GM12891 (cell line): ENCODE results near the gene CACNG4.

Experiments used
- DNase-seq: peaks from one replicate; pipeline ENCODE4 v3.0.0; 2011; ENCODE audit warnings: low spot score; ENCODE audit not compliant: insufficient read length
- FAIRE-seq: peaks from 2 replicates; lab custom pipeline; 2011; peaks lifted over from hg19 to GRCh38; lab: Jason Lieb, UNC
- PAX5 ChIP-seq: IDR thresholded peaks from 2 replicates; pipeline ENCODE4 v1.6.1; 2011; ENCODE audit warnings: low read length, moderate library complexity, mild to moderate bottlenecking; ENCODE audit not compliant: insufficient read depth, severe bottlenecking
- POLR2A ChIP-seq: IDR thresholded peaks from 2 replicates; pipeline ENCODE4 v1.6.1; 2011; ENCODE audit warnings: low read depth, low read length, control low read depth
- POLR2AphosphoS5 ChIP-seq: IDR thresholded peaks from 2 replicates; pipeline ENCODE4 v1.6.1; 2011; ENCODE audit warnings: low read depth, low read length, control low read depth
- POU2F2 ChIP-seq: IDR thresholded peaks from 2 replicates; pipeline ENCODE4 v1.6.1; 2011; ENCODE audit warnings: low read depth, mild to moderate bottlenecking, control low read depth, low read length, moderate library complexity
- SPI1 ChIP-seq: IDR thresholded peaks from 2 replicates; pipeline ENCODE4 v1.6.1; 2011; ENCODE audit warnings: low read depth, low read length, control low read depth
- TAF1 ChIP-seq: IDR thresholded peaks from 2 replicates; pipeline ENCODE4 v1.6.1; 2011; ENCODE audit warnings: low read depth, low read length, control low read depth

The CACNG4 gene

DNA sequence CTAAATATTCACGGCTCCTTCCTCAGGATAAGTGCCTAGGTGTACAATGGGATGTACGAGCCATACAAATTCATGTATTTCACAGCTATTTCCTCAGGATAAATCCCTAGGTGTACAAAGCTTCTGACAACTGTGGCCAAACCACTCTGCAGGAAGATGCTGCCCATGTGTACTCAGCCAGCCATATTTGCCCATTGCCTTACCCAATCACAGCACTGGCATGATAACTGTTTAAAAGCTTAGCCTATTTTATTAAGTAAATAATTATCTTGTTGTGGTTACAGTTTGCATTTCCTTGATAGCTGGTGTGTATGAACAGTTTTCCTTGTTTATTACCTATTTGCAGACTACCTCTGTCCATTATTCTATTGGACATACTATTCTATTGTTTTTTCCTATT is 115.0 kb downstream of the CACNG4 start:
- no peak for TF ChIP-seq SPI1
- no peak for TF ChIP-seq PAX5
- no peak for TF ChIP-seq TAF1
- no peak for TF ChIP-seq POLR2AphosphoS5
- TF ChIP-seq POU2F2 = no peak
- TF ChIP-seq POLR2A = no peak
- no peak for FAIRE-seq
- no peak for DNase-seq

DNA sequence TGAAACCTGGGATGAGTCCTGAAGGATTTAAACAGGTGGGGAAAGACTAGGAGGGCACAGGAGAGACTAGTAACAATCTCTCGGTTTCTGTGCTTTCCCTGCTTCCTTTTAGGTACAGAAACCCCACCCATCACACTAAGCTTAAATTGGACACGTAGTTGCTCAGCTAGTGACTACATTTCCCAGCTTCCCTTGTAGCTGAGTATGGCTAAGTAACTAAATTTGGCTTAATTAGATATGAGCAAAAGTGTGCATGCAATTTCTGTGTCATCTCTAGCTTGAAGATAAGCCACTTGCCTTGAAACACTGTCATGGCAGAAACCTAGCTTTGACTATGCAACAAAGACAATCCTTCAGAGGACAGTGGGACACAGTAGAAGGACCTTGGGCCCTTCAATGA is 116.3 kb downstream of the CACNG4 start:
- no peak for TF ChIP-seq POLR2A
- TF ChIP-seq POU2F2 = no peak
- no peak for TF ChIP-seq POLR2AphosphoS5
- TF ChIP-seq PAX5 = no peak
- TF ChIP-seq TAF1 = no peak
- no peak for TF ChIP-seq SPI1
- peak; percentile 62 for FAIRE-seq
- no peak for DNase-seq

DNA sequence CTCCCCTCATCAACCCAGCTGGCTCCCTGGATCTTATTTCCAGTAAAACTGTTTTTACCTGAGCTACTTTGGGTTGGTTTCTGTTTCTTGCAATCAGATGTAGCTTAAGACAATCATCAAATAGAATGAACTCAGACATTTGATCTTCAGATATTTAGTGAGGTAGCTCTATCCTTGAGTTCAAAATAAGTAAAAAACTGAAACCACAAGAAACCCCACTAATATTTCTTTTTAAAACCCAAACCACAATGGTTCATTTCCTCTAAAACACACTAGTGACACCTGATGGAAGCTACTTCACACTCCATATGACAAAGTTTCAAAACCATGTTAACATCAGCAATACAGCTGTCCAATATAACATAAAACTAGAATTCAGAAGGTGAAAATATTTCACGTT is 117.6 kb downstream of the CACNG4 start:
- FAIRE-seq = no peak
- TF ChIP-seq POLR2A (no peak), SPI1 (peak; percentile 66)
- no peak for DNase-seq
